HG03280 (cell line): ENCODE results near the gene CD34.
A peak's percentile ranks its signal among the peaks of the same experiment; 100 is the strongest.

Source experiments
- ATAC-seq: cut with Tn5 transposase; IDR thresholded peaks from one replicate; pipeline ENCODE4 v1.9.1; 2021; ENCODE audit warnings: mild to moderate bottlenecking, moderate library complexity; ENCODE audit not compliant: unreplicated experiment

The CD34 gene

DNA sequence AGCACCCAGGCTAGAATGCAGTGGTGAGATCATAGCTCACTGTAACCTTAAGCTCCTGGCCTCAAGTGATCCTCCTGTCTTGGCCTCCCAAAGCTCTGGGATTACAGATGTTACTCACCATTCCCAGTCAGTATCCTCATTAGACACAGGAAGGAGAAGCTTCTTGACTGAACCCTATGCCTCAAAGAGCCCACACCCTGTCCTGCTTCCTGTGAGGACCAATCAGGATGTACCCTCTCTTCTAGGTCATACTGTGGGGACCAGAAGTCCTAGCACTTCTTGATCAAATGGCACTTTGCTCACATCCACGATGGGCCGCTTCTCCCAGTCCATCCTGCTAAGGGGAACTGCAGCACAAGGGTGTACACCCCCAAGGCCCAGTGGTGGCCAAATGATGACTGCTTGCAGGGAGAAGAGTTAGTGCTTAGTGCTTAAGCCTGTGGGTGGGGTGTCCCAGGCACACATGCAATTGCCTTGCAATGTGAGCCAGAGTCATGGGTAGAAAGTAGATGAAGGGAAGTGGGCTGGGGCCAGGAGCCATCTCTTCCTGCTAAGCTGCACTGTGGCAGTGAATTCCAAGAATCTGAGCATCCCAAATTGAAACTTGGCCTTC is 9.8 kb downstream of the CD34 start:
- no peak for ATAC-seq

DNA sequence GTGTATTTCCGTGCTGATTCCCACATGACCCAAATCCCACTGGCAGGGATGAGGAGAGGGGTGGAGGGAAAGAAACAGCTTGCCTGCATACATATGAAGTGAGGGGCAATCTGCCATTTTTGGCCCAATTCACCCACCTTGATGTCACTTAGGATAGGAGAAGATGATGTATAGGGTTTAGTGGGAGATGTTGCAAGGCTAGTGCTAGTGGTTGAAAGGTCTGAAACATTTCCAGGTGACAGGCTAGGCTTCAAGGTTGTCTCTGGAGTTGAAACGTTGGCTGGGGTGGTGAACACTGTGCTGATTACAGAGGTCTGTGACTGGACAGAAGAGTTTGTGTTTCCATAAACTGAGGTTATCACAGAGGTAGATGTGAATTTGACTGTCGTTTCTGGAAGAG is 12.1 kb downstream of the CD34 start:
- no peak for ATAC-seq

DNA sequence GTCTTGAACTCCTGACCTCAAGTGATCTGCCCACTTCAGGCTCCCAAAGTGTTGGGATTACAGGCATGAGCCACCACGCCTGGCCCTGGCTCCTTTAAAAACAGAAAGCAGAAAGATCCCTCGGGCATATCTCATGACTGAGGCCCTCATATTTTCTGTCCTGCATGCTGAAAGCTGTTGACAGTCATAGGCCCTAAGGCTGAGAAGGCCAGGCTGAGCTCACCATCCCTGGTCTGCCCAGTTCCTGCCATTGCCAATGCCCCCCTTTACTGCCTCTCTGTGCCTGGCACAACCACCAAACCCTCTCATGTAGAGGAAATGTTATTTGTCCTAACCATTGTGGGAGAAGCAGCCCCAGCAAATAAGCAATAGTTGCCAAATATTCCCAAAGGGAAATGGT is 12.7 kb downstream of the CD34 start:
- no peak for ATAC-seq

DNA sequence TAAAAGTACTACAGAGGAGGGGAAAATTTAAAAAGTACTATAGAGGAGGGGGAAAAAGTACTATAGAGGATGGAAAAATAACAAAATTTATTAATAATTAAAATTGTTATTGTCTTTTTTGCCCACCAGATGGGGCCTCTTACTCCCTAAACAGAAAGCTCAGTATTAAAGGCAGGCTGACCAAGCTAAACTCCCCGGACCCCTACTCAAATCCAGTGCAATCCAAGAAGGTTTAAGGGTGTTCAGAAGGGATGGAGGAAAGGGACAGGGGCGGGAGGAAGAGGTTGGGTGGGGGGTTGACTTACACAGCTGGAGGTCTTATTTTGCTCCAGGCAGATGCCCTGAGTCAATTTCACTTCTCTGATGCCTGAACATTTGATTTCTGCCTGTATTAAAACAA is 13.7 kb downstream of the CD34 start:
- ATAC-seq, result no peak

DNA sequence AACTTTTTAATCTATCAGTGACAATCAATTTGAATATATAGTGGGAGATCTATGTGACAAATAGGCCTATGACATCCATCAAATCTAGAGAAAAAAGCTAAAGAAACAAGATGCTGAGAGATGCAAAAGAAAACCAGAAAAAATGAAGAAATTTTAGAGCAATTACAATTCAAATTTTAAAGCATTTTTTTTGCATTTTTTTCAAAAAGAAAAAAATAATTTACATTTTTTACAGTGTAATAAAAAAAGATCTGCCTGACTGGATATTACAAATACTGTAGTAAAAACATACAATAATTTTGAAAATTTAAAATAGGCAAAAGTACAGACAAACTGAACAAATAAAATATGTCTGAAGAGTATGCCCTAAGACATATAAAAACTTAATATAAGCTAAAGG is 14.4 kb downstream of the CD34 start:
- ATAC-seq, result no peak

DNA sequence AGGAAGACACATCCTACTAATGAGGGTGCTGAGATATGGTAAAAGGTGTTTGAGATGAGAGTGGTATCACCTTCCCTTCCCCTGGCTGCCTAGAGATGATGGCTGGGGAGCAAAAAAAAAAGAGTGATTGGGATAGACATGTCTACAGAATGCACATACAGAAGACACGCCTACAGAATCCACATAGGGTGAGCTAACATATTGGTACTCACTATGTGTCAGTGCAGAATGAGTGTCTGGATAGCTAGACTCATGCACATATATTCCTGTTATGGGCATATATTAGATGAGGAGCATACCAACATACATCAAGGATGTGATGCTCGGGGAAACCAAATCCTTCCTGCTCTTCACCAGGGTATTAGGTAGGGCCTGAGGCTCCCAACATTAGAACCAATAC is 16.2 kb downstream of the CD34 start:
- no peak for ATAC-seq

DNA sequence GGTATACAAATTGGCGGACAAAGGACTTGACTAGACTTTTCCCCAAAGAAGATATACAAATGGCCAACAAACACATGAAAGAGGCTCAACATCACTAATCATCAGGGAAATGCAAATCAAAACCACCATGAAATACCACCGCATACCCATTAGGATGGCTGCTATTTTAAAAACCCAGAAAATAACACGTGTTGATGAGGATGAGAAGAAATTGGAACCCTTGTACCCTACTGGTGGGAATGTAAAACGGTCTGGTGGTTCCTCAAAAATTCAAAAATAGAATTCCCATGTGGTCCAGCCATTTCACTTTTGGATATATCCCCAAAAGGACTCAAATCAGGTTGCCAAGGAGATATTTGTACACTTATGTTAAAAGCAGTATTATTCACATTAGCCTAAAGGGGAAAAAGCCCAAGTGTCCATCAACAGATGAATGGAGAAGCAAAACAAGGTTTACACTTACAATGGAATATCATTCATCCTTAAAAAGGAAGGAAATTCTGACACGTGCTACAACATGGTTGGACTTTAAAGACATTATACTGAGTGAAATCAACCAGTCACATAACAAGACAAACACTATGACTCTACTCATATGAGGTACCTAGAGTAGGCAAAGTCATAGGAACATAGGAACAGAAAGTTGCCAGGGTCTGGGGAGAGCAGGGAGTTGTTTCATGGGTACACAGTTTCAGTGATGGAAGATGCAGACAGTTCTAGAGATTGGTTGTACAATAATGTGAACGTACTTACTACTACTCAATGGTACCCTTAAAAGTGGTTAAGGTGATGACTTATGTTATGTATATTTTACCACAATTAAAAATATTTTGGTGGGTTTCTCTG is 17.0 kb downstream of the CD34 start:
- no peak for ATAC-seq

DNA sequence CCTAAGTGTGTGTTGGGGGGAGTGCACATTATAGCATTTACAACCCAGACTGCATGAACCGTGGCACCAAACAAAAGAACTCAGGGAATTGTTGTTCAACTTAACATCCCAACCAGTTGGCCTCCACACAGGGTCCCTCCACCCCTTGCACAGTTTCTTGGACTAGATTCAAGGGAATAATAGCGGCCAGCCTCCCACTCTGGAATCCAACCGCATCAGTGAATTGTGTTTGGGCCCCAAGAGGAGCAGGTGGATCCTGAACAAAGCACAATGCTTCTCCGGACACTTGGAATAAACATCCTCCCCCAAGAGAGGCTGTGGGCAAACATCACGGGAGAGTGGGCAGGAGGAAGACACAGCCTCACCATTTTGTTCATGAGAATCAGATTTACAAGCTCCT is 18.2 kb downstream of the CD34 start:
- ATAC-seq, result no peak

DNA sequence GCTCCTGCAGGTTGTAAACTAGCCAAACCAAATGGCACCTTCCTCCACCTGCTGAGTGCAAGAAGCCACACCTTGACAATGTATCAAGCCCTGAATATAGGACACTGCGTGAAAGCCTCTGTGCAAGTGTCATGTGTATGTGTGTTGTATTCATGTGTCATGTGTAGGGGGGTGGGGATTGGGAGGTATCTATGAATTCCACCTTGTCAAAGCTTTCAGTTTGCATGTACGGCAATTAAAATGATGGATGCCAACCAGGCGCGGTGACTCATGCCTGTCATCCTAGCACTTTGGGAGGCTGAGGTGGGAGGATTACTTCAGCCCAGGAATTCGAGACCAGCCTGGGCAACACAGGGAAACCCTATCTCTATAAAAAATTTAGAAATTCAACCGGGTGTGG is 19.8 kb downstream of the CD34 start:
- no peak for ATAC-seq

DNA sequence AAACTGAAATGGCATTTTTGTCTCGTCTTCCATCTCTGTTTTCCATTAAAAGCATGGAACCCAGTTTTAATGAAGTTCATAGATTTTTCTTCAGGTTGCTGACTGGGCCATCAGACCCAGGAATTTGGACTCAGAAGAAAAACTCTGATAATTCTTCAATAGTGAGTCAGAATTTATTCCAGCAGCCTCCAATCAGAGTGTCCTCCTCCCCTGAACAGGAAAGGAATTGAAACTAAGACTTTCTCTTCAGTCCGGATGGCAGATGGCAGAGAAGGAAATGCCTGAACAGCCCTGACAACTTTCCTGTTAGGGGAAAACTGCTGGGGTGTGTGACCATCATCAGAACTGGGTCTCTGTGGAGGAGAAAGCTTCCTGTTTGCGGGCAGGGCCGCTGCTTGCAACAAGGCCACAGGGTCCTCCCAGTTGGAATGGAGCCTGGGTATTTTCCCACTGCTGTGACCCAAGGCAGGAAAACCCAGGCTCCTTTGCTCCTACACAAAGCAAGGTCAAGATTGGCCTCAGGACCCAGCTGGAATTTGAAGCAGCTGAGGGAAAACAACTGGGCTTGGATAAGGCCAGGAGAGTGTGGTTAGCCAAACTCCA is 20.7 kb downstream of the CD34 start:
- ATAC-seq, result no peak

DNA sequence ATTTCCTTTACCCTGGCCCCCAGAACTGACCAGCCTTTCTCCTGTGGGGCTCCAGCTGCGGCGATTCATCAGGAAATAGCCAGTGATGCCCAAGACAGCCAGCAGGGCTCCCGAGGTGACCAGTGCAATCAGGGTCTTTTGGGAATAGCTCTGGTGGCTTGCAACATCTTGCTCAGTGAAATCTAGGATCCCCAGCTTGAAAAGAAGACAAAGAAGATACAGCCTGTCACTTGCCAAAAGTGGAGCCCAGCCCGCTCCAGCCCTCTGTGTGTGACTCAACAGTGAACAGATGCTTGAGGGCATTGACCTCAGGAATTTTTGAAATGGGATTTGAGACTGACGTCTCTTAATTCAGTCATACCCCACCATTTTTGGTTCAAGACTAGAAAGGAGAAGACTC is 22.3 kb downstream of the CD34 start:
- no peak for ATAC-seq

DNA sequence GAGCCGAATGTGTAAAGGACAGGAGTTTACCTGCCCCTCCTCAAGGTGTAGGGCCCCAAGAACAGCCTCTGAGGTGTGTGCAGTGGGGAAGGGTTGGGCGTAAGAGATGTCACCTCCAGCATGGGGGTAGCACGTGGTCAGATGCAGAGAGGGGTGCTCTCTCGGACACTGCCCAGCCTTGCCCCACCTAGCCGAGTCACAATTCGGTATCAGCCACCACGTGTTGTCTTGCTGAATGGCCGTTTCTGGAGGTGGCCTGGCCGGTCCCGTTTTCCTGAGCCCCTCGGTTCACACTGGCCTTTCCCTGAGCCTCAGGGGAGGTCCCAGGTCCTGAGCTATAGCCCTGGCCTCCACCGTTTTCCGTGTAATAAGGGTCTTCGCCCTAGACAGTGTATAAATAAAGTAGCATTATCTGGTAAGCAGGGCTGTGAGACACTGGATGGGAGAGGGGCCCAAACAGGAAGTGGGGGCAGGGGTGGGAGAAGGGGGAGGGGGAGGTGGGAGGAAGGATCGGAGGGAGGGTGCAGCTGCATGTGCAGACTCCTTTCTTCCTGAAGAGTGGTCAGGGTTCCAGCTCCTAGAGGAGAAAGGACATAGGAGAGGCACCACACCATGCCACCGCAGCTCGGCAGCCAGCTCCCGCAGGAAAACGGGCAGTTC is 23.3 kb downstream of the CD34 start:
- no peak for ATAC-seq

DNA sequence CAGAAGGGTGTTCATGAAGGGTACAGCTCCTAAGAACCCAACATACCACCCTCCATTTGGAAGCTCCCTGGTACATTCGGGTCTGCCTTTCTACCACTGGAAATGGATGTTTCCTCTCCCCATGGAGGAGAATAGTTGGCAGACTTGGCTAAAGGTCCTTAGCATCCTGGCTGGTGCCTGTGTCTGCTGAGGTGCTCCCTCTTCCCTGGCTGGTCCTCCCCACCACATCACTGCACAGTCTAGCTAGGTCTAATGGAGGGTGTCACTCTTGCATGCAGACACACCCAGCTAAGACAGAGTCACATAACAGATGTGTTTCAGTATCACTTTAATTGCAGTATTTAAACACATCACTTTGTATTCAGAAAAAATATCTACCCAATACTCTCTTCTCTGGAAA is 24.7 kb downstream of the CD34 start:
- ATAC-seq, result no peak

DNA sequence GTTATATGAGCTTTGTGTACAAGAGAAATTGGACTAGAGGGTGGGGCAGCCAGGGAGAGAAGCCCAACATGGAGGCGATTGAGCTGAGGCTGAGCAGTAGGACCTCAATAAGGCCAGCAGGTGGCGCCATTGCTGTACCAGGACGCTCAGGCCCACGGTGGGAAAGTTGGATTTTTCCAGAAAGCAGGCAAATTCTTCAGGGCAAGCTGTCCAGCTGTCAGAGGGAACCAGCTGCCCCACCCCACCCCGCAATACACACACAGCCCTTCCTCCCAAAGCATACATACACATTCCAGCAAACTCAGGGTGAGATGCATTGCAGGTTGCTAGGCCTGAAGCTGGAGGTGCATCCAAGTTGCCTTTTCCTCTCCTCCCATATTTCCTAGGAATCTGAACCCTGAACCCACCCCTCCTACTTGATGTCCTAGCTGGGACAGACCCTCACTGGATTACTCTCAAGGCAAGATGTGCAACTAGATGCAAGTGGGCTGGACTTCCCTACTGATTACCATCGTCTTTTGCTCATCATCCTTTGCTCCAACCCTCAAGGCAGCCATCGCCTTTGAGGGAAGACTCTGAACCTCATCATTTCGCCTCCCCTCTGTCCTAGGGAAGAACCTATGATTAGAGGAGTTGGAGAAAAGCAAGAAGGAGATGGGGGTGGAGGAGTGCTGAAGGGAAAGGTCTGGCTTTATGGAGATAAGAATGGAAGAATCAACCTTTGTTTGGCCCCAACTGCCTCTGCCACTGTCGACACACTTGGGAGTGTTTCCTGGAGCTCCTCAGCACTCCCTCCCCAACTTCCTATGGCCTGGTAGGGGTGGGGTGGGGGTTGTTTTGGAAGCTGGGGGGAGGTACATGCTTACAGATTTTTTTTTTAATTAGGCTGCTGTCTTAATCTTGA is 25.5 kb downstream of the CD34 start:
- ATAC-seq, result peak; percentile 70

DNA sequence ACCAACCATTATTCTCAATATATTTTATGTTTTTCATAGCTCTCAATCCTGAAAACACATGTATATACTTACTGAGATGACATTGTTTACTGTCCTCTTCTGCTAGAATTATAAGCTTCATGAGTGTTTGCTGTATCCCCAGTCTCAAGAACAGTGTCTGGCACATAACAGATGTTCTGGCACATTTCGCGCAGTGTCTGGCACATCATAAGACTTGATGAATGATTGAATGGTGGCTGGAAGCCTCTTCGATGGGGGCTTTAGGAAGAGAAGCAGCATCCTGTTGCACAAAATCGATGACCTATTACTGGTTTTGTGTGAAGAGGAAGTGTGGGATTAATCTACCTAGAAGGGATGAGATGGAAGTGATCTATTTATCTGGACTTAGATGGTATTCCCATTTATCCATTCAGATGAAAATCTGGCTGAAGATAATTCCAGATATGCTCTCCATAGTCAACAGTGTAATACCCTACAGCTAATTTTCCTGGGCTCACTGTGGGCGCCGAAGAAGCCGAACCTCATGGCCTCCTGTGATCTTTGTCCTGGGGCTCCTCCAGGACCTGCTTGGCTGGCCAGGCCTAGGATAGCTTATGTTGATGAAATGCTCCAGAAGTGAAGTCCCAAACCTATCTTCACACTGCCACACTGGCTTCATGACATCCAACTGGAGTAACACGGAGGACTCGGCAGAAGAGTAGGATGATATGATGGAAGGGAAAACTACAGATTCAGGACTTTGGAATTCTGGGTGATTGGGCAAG is 26.5 kb downstream of the CD34 start:
- ATAC-seq, result no peak

DNA sequence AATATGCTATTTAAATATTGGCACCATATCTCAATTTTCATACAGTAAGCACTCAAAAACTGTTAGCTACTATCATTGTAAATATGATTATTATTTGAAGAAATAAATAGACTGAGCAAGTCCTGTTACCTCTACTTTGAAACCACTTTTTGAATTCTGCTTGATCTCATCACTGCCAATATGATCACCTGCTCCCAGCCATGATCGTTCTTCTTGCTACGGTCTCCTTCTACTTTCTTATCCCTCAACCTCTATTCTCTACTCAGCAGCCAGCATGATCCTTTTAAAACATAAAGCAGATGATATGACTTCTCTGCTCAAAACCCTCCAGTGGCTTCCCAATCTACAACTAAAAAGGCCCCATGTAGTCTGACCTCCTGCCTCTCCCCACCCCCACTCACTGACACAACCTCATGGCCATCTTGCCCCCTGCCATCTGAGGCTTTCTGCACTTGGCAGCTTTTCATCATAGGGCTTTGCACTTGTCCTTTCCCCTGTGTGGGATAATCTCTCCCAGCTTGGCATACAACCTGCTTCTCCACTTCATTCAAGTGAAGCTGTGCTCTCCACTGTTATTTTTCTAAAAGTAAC is 27.2 kb downstream of the CD34 start:
- ATAC-seq, result no peak

DNA sequence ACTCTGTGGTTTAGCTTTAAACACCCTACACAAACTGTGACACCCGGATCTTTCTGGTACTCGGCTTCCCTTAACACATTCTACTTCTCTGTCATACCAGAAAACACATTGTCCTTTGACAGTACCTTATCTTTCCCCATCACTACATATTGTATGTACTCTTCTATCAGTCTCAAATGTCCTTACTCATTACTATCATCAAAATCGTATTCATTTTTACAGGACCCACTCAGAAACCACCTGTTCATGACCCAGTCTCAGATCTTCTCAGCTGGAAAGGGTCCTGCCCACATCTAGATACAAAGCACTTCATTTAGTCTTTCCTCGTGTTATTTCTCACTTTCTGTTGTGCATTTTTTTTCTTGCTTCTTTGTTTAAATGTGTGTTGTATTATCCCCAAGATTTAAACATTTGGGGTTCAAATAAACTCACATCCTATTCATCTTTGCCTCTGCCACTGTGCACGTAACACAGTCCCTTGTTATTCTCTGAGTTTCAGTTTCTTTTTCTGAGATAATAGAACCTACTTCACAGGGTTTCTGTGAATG is 27.7 kb downstream of the CD34 start:
- peak; percentile 62 for ATAC-seq

DNA sequence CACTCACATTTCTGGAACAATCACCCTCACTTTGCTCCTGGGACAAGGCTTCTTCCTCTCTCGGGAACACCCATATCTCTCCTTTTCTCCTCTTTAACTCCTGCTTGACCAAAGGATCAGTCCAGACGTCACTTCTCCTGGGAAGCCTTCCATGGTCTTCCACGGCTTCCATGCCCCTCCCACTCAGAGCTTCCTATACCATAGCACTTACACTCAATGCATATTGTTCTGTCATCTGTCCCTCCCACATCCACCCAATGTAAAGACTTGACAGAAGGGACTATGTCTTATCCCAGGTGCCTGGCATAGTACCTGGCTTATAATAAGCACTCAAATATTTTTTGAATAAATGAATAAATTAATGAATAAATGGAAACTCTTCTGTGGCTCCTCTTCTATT is 28.2 kb downstream of the CD34 start:
- no peak for ATAC-seq

DNA sequence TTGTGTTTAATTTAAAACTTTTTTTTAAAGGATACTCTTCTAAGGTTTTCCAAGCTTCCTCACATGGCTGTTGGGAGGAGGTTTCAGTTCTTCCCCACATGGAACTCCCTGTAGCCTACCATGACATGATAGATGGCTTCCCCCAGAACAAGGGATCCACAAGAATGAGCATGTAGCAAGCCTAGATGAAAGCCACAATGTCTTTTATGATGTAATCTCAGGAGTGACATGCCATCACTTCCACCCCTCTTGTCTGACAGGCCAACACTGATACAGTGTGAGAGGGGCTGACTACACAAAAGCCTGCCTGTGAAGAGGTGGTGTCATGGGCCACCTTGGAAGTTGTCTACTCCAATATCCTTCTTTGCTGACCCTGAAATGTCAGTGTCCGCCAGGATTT is 32.0 kb downstream of the CD34 start:
- no peak for ATAC-seq
